ENCODE results near the gene DRD3. TPM values are rescaled to one million over a fixed set of nuclear protein-coding genes. Genes with fewer than 3 reads are reported as not detected.

Gene DRD3
- total RNA-seq, 1 experiment from 2014 or later = not detected

- Histone ChIP-seq H3K27me3 (replicated peaks; ENCODE audit: insufficient read depth, low read depth, low read length, poor library complexity) (no peaks in the 10 kb centered on the region), H3K4me1 (ENCODE audit: insufficient read depth, low read length, poor library complexity, severe bottlenecking) (peaks cover 5% of the 10 kb centered on the region), H3K9me3 (ENCODE audit: low read depth, low read length, poor library complexity, severe bottlenecking) (no peaks in the 10 kb centered on the region), H3K36me3 (ENCODE audit: insufficient read depth, low read length, poor library complexity, severe bottlenecking) (no peaks in the 10 kb centered on the region), H3K4me3 (ENCODE audit: low read depth, low read length, poor library complexity, severe bottlenecking) (no peak overlapping the region), H3K27ac (ENCODE audit: low read depth, low read length, poor library complexity, severe bottlenecking) (no peak overlapping the region)
- DNase-seq (ENCODE audit: low spot score) = no peak
- BruUV-seq (replicated peaks) = no TSS peak
- TF ChIP-seq CTCF (conservative IDR thresholded peaks at IDR 0.05; ENCODE audit: low read depth, low read length) = no peak
- no peak for TF ChIP-seq EZH2 (IDR thresholded peaks at IDR 0.05; ENCODE audit: borderline replicate concordance, low read depth, low read length, poor library complexity, severe bottlenecking)
- POLR2A ChIA-PET (ENCODE audit: low non-redundant PET) = interaction anchor here (0.6 kb wide), 1 partner anchor 98 kb away, joined by 8 read pairs; no protein-coding TSS in a partner anchor
- CTCF ChIA-PET = no interaction called here
- intact Hi-C loops (cut with micrococcal nuclease; ENCODE audit: unreplicated experiment) = no loop called here
These were observed 86.5 kb downstream of the DRD3 start for GRCh38 chr3:114092151-114093015.

GRCh38 chr3:114089675-114090074 lies 89.2 kb downstream of the DRD3 start:
- no peak overlapping the region for H3K4me3 ChIP-seq (ENCODE audit: low read depth, low read length, poor library complexity, severe bottlenecking)
- no peaks in the 10 kb centered on the region for H3K9me3 ChIP-seq (ENCODE audit: low read depth, low read length, poor library complexity, severe bottlenecking)
- H3K36me3 ChIP-seq (ENCODE audit: insufficient read depth, low read length, poor library complexity, severe bottlenecking) = peaks cover 19% of the 10 kb centered on the region
- peaks cover 5% of the 10 kb centered on the region for H3K4me1 ChIP-seq (ENCODE audit: insufficient read depth, low read length, poor library complexity, severe bottlenecking)
- H3K27me3 ChIP-seq (replicated peaks; ENCODE audit: insufficient read depth, low read depth, low read length, poor library complexity) = no peaks in the 10 kb centered on the region
- no peak overlapping the region for H3K27ac ChIP-seq (ENCODE audit: low read depth, low read length, poor library complexity, severe bottlenecking)
- CTCF ChIA-PET = no interaction called here
- intact Hi-C loops (cut with micrococcal nuclease; ENCODE audit: unreplicated experiment) = no loop called here
- TF ChIP-seq EZH2 (IDR thresholded peaks at IDR 0.05; ENCODE audit: borderline replicate concordance, low read depth, low read length, poor library complexity, severe bottlenecking) (no peak), CTCF (conservative IDR thresholded peaks at IDR 0.05; ENCODE audit: low read depth, low read length) (no peak)
- POLR2A ChIA-PET (ENCODE audit: low non-redundant PET) = no interaction called here
- BruUV-seq (replicated peaks) = no TSS peak
- no peak for DNase-seq (ENCODE audit: low spot score)

- Histone ChIP-seq H3K9me3 (ENCODE audit: low read depth, low read length, poor library complexity, severe bottlenecking) (no peaks in the 10 kb centered on the region), H3K36me3 (ENCODE audit: insufficient read depth, low read length, poor library complexity, severe bottlenecking) (peaks cover 40% of the 10 kb centered on the region), H3K4me1 (ENCODE audit: insufficient read depth, low read length, poor library complexity, severe bottlenecking) (no peaks in the 10 kb centered on the region), H3K27ac (ENCODE audit: low read depth, low read length, poor library complexity, severe bottlenecking) (no peak overlapping the region), H3K27me3 (replicated peaks; ENCODE audit: insufficient read depth, low read depth, low read length, poor library complexity) (no peaks in the 10 kb centered on the region), H3K4me3 (ENCODE audit: low read depth, low read length, poor library complexity, severe bottlenecking) (no peak overlapping the region)
- BruUV-seq (replicated peaks) = no TSS peak
- intact Hi-C loops (cut with micrococcal nuclease; ENCODE audit: unreplicated experiment) = no loop called here
- ChIA-PET CTCF (no interaction called here), POLR2A (ENCODE audit: low non-redundant PET) (no interaction called here)
- DNase-seq (ENCODE audit: low spot score) = no peak
- no peak for TF ChIP-seq EZH2 (IDR thresholded peaks at IDR 0.05; ENCODE audit: borderline replicate concordance, low read depth, low read length, poor library complexity, severe bottlenecking)
- no peak for TF ChIP-seq CTCF (conservative IDR thresholded peaks at IDR 0.05; ENCODE audit: low read depth, low read length)
These were observed 92.5 kb downstream of the DRD3 start for GRCh38 chr3:114086356-114086755.
